Retina (tissue), 1 donor: ENCODE measurements around the gene CPA1.

Source experiments
- DNase-seq: peaks from one replicate; pipeline ENCODE4 v3.0.0-alpha.2; 2016

Gene CPA1

GRCh38 chr7:130379921-130380860 is at the start of gene CPA1:
Gene CPA1, plus strand, starts transcription at chr7:130380494. Its CDS starts 27 bp downstream, at chr7:130380521.
- peak; percentile 64 for DNase-seq

DNA sequence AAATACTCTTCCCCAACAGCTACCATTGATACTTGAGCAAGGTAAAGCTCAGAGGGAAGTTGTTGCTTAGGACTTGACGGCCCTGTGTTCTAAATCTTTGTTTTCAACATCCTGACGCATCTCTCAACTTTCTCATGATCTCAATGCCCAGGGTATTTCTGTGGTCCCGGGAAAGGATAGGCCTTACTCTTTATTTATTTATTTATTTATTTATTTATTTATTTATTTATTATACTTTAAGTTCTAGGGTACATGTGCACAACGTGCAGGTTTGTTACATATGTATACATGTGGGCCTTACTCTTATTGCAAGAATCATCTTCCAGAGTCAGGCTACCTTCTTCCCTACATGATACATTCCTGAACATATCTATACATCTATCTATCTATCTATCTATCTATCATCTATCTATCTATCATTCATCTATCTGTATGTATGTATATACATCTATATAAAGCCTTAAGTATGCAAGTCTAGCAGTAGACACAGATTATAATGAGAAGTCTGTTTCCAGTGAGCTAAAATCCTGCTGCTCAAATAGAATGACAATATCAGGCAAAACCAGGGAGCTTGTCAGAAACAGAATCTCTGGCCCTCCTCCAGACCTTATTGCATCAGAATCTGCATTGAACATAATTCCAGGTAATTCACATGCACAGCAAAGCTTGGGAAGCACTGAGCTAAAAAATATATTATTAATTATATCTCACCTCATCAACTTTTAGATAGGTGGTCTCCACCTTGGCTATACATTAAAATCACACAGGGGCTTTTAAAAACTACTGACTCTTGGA is 47.8 kb upstream of the CPA1 start:
- DNase-seq, result no peak

DNA sequence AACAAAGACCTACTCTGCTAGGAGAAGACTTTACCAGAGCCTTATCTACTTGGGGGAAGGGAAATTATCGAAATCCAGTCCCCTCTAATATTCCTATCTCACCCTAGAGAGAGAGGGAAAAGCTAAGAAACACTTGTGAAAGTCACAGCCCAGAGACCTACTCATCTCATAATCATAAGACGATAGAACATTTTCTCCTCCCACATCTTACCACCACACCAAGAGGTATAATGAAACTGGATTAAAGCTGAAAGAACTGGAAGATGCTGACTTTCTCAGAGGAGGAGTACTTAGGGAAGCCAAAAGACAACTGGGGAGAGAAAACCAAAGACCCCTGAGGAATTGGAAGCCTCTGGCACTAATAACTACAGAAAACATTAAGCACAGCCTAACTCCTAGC is 46.5 kb upstream of the CPA1 start:
- no peak for DNase-seq

- no peak for DNase-seq
These were observed 46.0 kb upstream of the CPA1 start for GRCh38 chr7:130334274-130334673.

DNA sequence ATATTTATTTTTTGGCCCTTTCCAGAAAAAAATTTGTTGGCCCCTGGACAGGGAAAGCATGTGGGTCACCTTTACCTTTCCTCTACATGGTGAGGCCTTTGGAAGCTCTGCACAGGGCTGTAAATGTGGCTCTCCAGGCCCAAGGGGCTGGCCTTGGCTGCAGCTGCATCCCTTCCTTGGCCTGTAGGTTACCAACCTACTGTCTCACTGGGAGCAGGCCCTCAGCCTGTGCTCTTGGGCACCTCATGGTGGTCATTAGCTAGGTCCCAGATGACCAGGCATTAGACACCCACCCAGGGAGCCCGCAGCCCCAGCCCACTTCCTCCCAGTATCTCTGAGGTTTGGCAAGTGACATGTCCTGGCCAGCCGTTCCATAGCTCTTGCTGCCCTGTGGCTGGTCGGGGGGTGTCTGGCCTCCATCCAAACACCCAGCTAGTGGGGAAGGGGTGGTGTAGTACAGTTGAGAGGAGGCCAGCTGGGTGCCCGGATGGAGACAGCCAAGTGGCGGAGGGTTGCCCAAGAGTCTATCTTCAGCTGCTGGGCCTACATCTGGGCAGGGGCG is 42.8 kb upstream of the CPA1 start:
- no peak for DNase-seq

DNA sequence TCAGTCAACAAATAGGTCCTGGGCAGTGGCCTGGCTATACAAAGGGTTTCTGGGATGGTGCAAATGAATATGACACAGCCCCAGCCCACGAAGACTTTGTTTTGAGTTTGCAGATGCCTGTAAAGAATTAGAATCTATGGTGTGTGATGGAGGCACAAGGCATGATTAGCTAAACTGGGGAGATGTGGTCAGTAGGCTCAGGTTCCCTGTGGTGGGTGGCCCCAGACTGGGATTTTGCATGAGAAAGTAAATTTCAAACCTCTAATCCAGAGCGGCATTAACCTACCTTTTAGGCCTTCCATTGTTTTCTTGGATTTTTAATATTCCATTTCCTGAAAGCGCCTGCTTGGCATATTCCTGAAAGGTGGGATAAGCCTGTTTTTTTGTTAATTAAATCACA is 42.1 kb upstream of the CPA1 start:
- DNase-seq, result no peak

DNA sequence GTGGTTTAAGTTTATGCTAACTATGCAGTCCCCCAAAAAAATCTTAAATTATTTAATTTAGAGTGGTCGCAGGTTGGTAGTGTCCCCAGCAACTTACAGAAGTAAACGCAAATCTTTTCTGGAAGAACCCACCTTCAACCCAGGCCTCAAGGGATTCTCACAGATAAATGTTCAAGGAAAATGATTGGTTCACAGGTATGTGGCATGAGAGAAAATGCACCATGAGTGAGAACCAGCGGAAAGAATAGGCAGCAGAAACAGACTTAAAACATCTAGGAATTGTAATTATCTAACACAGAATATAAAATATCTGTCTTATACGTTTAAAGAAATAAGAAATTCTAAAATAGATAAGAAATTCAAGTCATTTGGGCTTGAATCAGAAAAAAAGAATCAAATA is 38.4 kb upstream of the CPA1 start:
- DNase-seq, result no peak

GRCh38 chr7:130342701-130343380 is 37.5 kb upstream of the CPA1 start:
- no peak for DNase-seq

DNA sequence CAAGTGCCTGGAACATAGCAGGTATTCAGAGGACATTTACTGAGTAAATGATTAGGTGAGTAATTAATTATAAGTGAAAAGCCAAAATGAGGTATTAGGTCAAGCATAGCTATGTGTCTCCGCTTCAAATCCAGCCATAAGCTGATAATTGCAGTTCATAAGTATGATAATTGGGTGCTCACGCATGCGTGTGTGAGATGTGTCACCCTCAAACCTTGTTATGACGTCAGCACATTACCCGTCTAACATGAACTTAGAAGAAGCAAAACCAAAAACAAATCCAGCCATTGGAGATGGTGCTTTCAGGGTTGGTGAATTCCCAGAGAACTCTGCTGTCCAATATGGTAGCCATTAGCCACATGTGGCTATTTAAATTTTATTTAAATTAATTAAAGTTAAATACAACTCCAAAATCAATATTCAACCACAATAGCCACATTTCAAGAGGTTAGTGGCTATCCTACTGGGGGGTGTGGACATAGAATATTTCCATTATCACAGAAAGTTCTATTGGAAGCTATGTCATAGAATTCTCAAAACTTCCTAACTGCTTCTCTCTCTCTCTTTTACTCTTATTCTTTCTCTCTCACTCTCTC is 35.9 kb upstream of the CPA1 start, which contains the start of gene CPA5:
Gene CPA5, plus strand, starts transcription at position 546 of the 596 bp plus-strand sequence. CDS start 1,670 bp downstream, outside the sequence.
- DNase-seq, result no peak

DNA sequence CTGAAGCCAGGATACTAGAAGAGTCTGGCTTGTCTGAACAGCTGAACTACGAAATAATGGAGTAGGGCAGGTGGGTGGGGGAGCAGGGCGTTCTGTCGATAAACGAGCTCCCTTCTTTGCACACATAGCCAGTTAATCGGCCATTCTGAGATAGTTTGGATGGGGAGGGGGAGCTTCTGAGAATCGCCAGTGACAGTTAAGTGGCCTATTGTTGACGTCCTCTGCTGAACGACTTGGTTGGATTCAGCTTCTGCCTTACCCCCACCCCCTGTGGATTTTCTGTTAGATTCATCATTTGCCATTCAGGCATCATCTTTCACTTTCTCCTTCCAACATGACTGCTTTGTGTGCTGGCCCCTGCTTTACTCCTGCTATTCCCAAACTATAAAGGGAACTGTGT is 35.2 kb upstream of the CPA1 start:
- DNase-seq, result peak; percentile 90

GRCh38 chr7:130345725-130346124 is 34.6 kb upstream of the CPA1 start:
- peak; percentile 24 for DNase-seq

DNA sequence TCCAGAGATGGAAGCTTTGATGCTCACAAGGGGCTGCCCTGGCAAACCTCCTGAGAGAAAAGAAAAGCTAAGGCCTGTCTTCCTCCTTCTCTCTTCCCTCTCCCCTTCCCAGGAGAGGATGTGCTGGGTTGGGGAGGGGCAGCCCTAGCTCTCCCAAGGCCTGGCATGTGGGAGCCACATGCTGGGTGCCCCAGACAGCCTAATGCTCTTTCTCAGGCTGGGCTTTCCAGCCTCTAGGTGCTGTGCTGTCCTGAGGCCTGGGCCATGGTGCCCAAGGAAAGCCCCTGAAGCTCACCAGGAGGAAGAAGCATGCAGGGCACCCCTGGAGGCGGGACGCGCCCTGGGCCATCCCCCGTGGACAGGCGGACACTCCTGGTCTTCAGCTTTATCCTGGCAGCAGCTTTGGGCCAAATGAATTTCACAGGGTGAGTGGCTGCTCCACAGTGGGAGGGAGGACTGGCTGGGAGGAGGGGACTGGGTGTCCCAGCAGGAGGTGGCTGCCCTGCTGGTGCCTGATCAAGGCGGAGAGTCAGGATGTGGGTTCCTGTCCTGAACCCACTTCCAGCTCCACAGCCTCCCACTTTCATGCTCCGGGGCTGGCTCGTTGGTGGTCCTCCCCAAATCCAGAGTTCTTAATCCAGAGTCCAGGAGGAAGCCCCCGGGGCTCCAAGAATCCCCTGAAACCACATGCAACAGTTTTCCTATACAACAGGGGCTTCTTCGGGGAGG is 34.0 kb upstream of the CPA1 start:
- peak; percentile 26 for DNase-seq

- DNase-seq, result no peak
These were observed 33.4 kb upstream of the CPA1 start for GRCh38 chr7:130346941-130347340.

- peak; percentile 61 for DNase-seq
These were observed 30.1 kb upstream of the CPA1 start for GRCh38 chr7:130349911-130350782.

GRCh38 chr7:130350945-130351790 is 29.1 kb upstream of the CPA1 start:
- DNase-seq, result no peak

GRCh38 chr7:130351791-130352090 is 28.6 kb upstream of the CPA1 start:
- DNase-seq, result peak; percentile 75

GRCh38 chr7:130352194-130353074 is 27.9 kb upstream of the CPA1 start:
- peak; percentile 87 for DNase-seq

- no peak for DNase-seq
These were observed 27.1 kb upstream of the CPA1 start for GRCh38 chr7:130353196-130353595.
